ENCODE measurements around the gene ERBB4. TPM values are rescaled to one million over a fixed set of nuclear protein-coding genes. Genes with fewer than 3 reads are reported as not detected.

ERBB4 gene
- total RNA-seq, 1 experiment from 2014 or later, result 0.15 TPM

- Histone ChIP-seq H3K27me3 (ENCODE audit: control insufficient read depth, insufficient read depth, low read length) (no peaks in the 10 kb centered on the region), H3K4me3 (ENCODE audit: low read depth in 2 of 2, low read length in 2 of 2) (no peak overlapping the region), H3K36me3 (ENCODE audit: control insufficient read depth, insufficient read depth, low read length) (no peaks in the 10 kb centered on the region), H3K4me1 (ENCODE audit: control insufficient read depth, insufficient read depth, low read length) (no peaks in the 10 kb centered on the region), H3K9me3 (ENCODE audit: control insufficient read depth, insufficient read depth, low read depth, low read length) (no peaks in the 10 kb centered on the region), H3K27ac (ENCODE audit: low read length) (no peak overlapping the region)
- TF ChIP-seq TCF7L2 (IDR thresholded peaks at IDR 0.05; ENCODE audit: low read depth, low read length) (no peak), CTCF (IDR thresholded peaks at IDR 0.05) (no peak), SIN3A (IDR thresholded peaks at IDR 0.05; ENCODE audit: borderline replicate concordance, insufficient read depth, low read depth, low read length) (no peak), POLR2AphosphoS5 (IDR thresholded peaks at IDR 0.05; ENCODE audit: low read depth, low read length) (no peak), REST (IDR thresholded peaks at IDR 0.05; ENCODE audit: insufficient read depth in 1 of 2, low read depth in 2 of 2, low read length in 1 of 2) (no peak)
- ChIA-PET CTCF (no interaction called here), POLR2A (no interaction called here)
- intact Hi-C loops (cut with micrococcal nuclease; ENCODE audit: unreplicated experiment), result no loop called here
- ATAC-seq, result no peak
- BruUV-seq (replicated peaks), result no TSS peak
- in situ Hi-C loops (cut with HindIII; ENCODE audit: low pct_unique_long_range_greater_than_20kb, low sequenced_read_pairs), result no loop called here
- DNase-seq (ENCODE audit: low read depth, low spot score), result no peak
Measured at GRCh38 chr2:212495046-212495445, 43.6 kb downstream of the ERBB4 start.

- DNase-seq (ENCODE audit: low read depth, low spot score), result no peak
- Histone ChIP-seq H3K36me3 (ENCODE audit: control insufficient read depth, insufficient read depth, low read length) (no peaks in the 10 kb centered on the region), H3K4me3 (ENCODE audit: low read depth in 2 of 2, low read length in 2 of 2) (no peak overlapping the region), H3K27me3 (ENCODE audit: control insufficient read depth, insufficient read depth, low read length) (no peaks in the 10 kb centered on the region), H3K27ac (ENCODE audit: low read length) (no peak overlapping the region), H3K9me3 (ENCODE audit: control insufficient read depth, insufficient read depth, low read depth, low read length) (no peaks in the 10 kb centered on the region), H3K4me1 (ENCODE audit: control insufficient read depth, insufficient read depth, low read length) (no peaks in the 10 kb centered on the region)
- no peak for ATAC-seq
- BruUV-seq (replicated peaks), result no TSS peak
- in situ Hi-C loops (cut with HindIII; ENCODE audit: low pct_unique_long_range_greater_than_20kb, low sequenced_read_pairs) (no loop called here), intact Hi-C loops (cut with micrococcal nuclease; ENCODE audit: unreplicated experiment) (no loop called here)
- POLR2A ChIA-PET, result no interaction called here
- CTCF ChIA-PET, result no interaction called here
- TF ChIP-seq TCF7L2 (IDR thresholded peaks at IDR 0.05; ENCODE audit: low read depth, low read length) (no peak), REST (IDR thresholded peaks at IDR 0.05; ENCODE audit: insufficient read depth in 1 of 2, low read depth in 2 of 2, low read length in 1 of 2) (no peak), SIN3A (IDR thresholded peaks at IDR 0.05; ENCODE audit: borderline replicate concordance, insufficient read depth, low read depth, low read length) (no peak)
Measured at GRCh38 chr2:212494418-212495020, 44.1 kb downstream of the ERBB4 start.
